A549 (cell line): Measurements from ENCODE around the gene SYCP3. TPM values are rescaled to one million over a fixed set of nuclear protein-coding genes. Genes with fewer than 3 reads are reported as not detected.

Experiments used
- ATAC-seq, 2 experiments: fragments of 200-7000 bp in 1 of 2; fragments of >200 bp in 1 of 2; cut with Nextera tagmentation in 1 of 2; cut with Tn5 transposase in 1 of 2; 3 replicates each; pipeline versions ENCODE4 v1.8.0 to v1.9.1; 2018 to 2020; ENCODE audit warnings: mild to moderate bottlenecking in 1 of 2, moderate library complexity in 1 of 2
- CTCF ChIA-PET: fragments of 300-600 bp; sonication (Branson Sonifier 250); formaldehyde crosslinking; extraction: SDS; loops from one replicate; lab custom pipeline; 2021; ENCODE audit warnings: antibody characterized with exemption, inconsistent platforms; lab: Yijun Ruan, JAX
- POLR2A ChIA-PET: fragments of 350-600 bp; formaldehyde crosslinking; extraction: SDS; loops from one replicate; lab custom pipeline; 2021; ENCODE audit warnings: antibody characterized with exemption, inconsistent platforms; lab: Yijun Ruan, JAX
- DNase-seq, 2 experiments: peaks; one replicate each; pipeline versions ENCODE4 v3.0.0 to v3.0.0-alpha.2; 2011 to 2016; ENCODE audit warnings: low read depth in 1 of 2, low spot score in 1 of 2
- FAIRE-seq: peaks from 2 replicates; lab custom pipeline; 2011; peaks lifted over from hg19 to GRCh38; lab: Jason Lieb, UNC
- H3K27ac ChIP-seq, 2 experiments: fragments of >200 bp; sonication (Bioruptor Twin); formaldehyde crosslinking; 3 replicates each; pipeline ENCODE4 v1.5.1; 2016 to 2017
- H3K4me1 ChIP-seq: fragments of >200 bp; sonication (Bioruptor Twin); formaldehyde crosslinking; 3 replicates; pipeline ENCODE4 v1.6.1; 2016
- H3K4me2 ChIP-seq: fragments of >200 bp; sonication (Bioruptor Twin); formaldehyde crosslinking; 3 replicates; pipeline ENCODE4 v1.6.1; 2016
- H3K4me3 ChIP-seq: fragments of >200 bp; sonication (Bioruptor Twin); formaldehyde crosslinking; 3 replicates; pipeline ENCODE4 v1.5.1; 2016
- H3K9me3 ChIP-seq: fragments of >200 bp; sonication (Bioruptor Twin); formaldehyde crosslinking; 3 replicates; pipeline ENCODE4 v1.6.1; 2016
- CBX2 ChIP-seq: fragments of 200-600 bp; sonication (generic); IDR thresholded peaks from 2 replicates; pipeline ENCODE4 v1.6.1; 2016; ENCODE audit warnings: low read depth, mild to moderate bottlenecking, borderline replicate concordance
- CEBPB ChIP-seq, 2 experiments: fragments of >200 bp in 1 of 2; sonication (Bioruptor Twin) in 1 of 2; formaldehyde crosslinking in 1 of 2; IDR thresholded peaks; 2 replicates each; pipeline ENCODE4 v1.6.1; 2012 to 2016
- CHD4 ChIP-seq: fragments of 200-600 bp; sonication (generic); IDR thresholded peaks from 2 replicates; pipeline ENCODE4 v1.6.1; 2016; ENCODE audit warnings: antibody characterized with exemption, mild to moderate bottlenecking, borderline replicate concordance
- EHF ChIP-seq: fragments of 250-450 bp; sonication (Bioruptor Pico); IDR thresholded peaks from 2 replicates; pipeline ENCODE4 v1.5.0; 2020; ENCODE audit warnings: mild to moderate bottlenecking
- EHMT2 ChIP-seq: fragments of 200-600 bp; sonication (generic); IDR thresholded peaks from 2 replicates; pipeline ENCODE4 v1.6.1; 2016; ENCODE audit warnings: antibody characterized with exemption, low read depth, mild to moderate bottlenecking, moderate library complexity
- ELK1 ChIP-seq: fragments of 150-350 bp; IDR thresholded peaks from 2 replicates; pipeline ENCODE4 v1.6.1; 2014; ENCODE audit warnings: low read depth, mild to moderate bottlenecking, low read length
- FOXS1 ChIP-seq: fragments of 250-450 bp; sonication (Bioruptor Pico); IDR thresholded peaks from 2 replicates; pipeline ENCODE4 v1.5.0; 2020; ENCODE audit warnings: mild to moderate bottlenecking, moderate library complexity
- HEYL ChIP-seq: fragments of 250-450 bp; sonication (Bioruptor Pico); IDR thresholded peaks from 2 replicates; pipeline ENCODE4 v1.8.0; 2021; ENCODE audit warnings: mild to moderate bottlenecking, moderate library complexity
- HMGXB4 ChIP-seq: fragments of 250-450 bp; sonication (Bioruptor Pico); IDR thresholded peaks from 2 replicates; pipeline ENCODE4 v1.5.0; 2021; ENCODE audit warnings: mild to moderate bottlenecking, moderate library complexity, borderline replicate concordance
- HOXA7 ChIP-seq: fragments of 250-450 bp; sonication (Bioruptor Pico); IDR thresholded peaks from 2 replicates; pipeline ENCODE4 v1.5.0; 2020; ENCODE audit warnings: mild to moderate bottlenecking, moderate library complexity
- HOXB5 ChIP-seq: fragments of 250-450 bp; sonication (Bioruptor Pico); IDR thresholded peaks from 2 replicates; pipeline ENCODE4 v1.5.0; 2020; ENCODE audit warnings: mild to moderate bottlenecking, moderate library complexity
- JUN ChIP-seq, 2 experiments: fragments of >200 bp; sonication (Bioruptor Twin); formaldehyde crosslinking; IDR thresholded peaks; 2 replicates in 1 of 2; 3 replicates in 1 of 2; pipeline ENCODE4 v1.6.1; 2016 to 2017
- KDM1A ChIP-seq: fragments of 200-600 bp; sonication (generic); IDR thresholded peaks from 2 replicates; pipeline ENCODE4 v1.6.1; 2016; ENCODE audit warnings: low read depth, mild to moderate bottlenecking
- KDM5A ChIP-seq: fragments of 200-600 bp; sonication (generic); IDR thresholded peaks from 2 replicates; pipeline ENCODE4 v1.6.1; 2016; ENCODE audit warnings: antibody characterized with exemption, mild to moderate bottlenecking
- MAX ChIP-seq: IDR thresholded peaks from 2 replicates; pipeline ENCODE4 v1.6.1; 2012
- MAZ ChIP-seq: fragments of 150-350 bp; IDR thresholded peaks from 2 replicates; pipeline ENCODE4 v1.6.1; 2014; ENCODE audit warnings: antibody characterized with exemption, low read depth, low read length, borderline replicate concordance
- NPAS2 ChIP-seq: fragments of 250-450 bp; sonication (Bioruptor Pico); IDR thresholded peaks from 2 replicates; pipeline ENCODE4 v1.8.0; 2022; ENCODE audit warnings: mild to moderate bottlenecking, moderate library complexity, borderline replicate concordance
- POLR2A ChIP-seq: IDR thresholded peaks from 2 replicates; pipeline ENCODE4 v1.6.1; 2012; ENCODE audit warnings: mild to moderate bottlenecking, low read length
- REST ChIP-seq: fragments of 200-600 bp; sonication (generic); IDR thresholded peaks from 2 replicates; pipeline ENCODE4 v1.6.1; 2016; ENCODE audit warnings: antibody characterized with exemption, mild to moderate bottlenecking, moderate library complexity
- RFX5 ChIP-seq: fragments of 450-650 bp; IDR thresholded peaks from 2 replicates; pipeline ENCODE4 v1.7.1; 2014; ENCODE audit warnings: antibody characterized with exemption, mild to moderate bottlenecking, moderate library complexity
- TP53 ChIP-seq: fragments of 250-450 bp; sonication (Bioruptor Pico); IDR thresholded peaks from 2 replicates; pipeline ENCODE4 v1.5.0; 2021; ENCODE audit warnings: mild to moderate bottlenecking, moderate library complexity
- ZC3H11A ChIP-seq: fragments of 450-650 bp; IDR thresholded peaks from 2 replicates; pipeline ENCODE4 v1.6.1; 2014; ENCODE audit warnings: antibody characterized with exemption, mild to moderate bottlenecking
- ZFP36 ChIP-seq: fragments of 450-650 bp; IDR thresholded peaks from 2 replicates; pipeline ENCODE4 v1.6.1; 2014; ENCODE audit warnings: borderline replicate concordance; ENCODE audit not compliant: partially characterized antibody
- WGBS: methylation state at CpG from one replicate; pipeline ENCODE4 v1.1.6; 2017; ENCODE audit errors: missing lambda C conversion rate; 5-methylcytosine and 5-hydroxymethylcytosine counted together
- polyA plus RNA-seq, 4 experiments: library from polyadenylated mRNA; depleted of rRNA in 3 of 4; stranded (reverse); fragments of >200 nt; fragmentation: RNase III in 1 of 4; extraction: RNeasy Plus Mini Kit Qiagen cat#74134 plus additional on column Dnase treatment in 1 of 4; gene quantifications; 2 replicates in 3 of 4; 3 replicates in 1 of 4; pipeline ENCODE4 v1.2.3, GENCODE V29; 2011 to 2017

The SYCP3 gene
- polyA plus RNA-seq, 2 of the 4 experiments (the other 2 are of a cell fraction) = 0.14 to 0.27 TPM

- no peak for ATAC-seq
- 0 out of 3 replicates have a peak, but pooled peaks cover 3% of the 10 kb centered on the region for H3K4me1 ChIP-seq
- POLR2A ChIA-PET = no interaction called here
- CTCF ChIA-PET = interaction anchor here (0.8 to 1.1 kb wide), 2 partner anchors 67 to 350 kb away, joined by 3 to 5 read pairs; partner anchors contain the start of gene GNPTAB
- H3K4me3 ChIP-seq = no peak overlapping the region
- H3K27ac ChIP-seq = no peak overlapping the region
- no peak for DNase-seq
- H3K9me3 ChIP-seq = no peaks in the 10 kb centered on the region
- WGBS = 91% methylated on average over 5 of the region's 5 CpGs
- no peak for FAIRE-seq
- TF ChIP-seq ZC3H11A = no peak
- TF ChIP-seq EHF = no peak
- TF ChIP-seq MAZ = no peak
- no peak for TF ChIP-seq CHD4
- TF ChIP-seq KDM1A = no peak
- no peak for TF ChIP-seq NPAS2 (CRISPR knock-in tag)
- TF ChIP-seq RFX5 = no peak
- H3K4me2 ChIP-seq = no peak overlapping the region
Measured at GRCh38 chr12:101764051-101764792, 25.0 kb upstream of the SYCP3 start.

GRCh38 chr12:101763246-101763931, 24.1 kb upstream of the SYCP3 start:
- no peak for TF ChIP-seq JUN (IDR thresholded peaks at IDR 0.05)
- TF ChIP-seq EHMT2 = no peak
- no peak for TF ChIP-seq POLR2A
- no peak for TF ChIP-seq ZC3H11A
- TF ChIP-seq RFX5 = no peak
- TF ChIP-seq CBX2 = no peak
- TF ChIP-seq NPAS2 (CRISPR knock-in tag) = no peak
- TF ChIP-seq HMGXB4 = no peak
- TF ChIP-seq HOXB5 = no peak
- no peak for TF ChIP-seq REST
- TF ChIP-seq KDM5A = no peak
- no peak for TF ChIP-seq HEYL (CRISPR knock-in tag)
- TF ChIP-seq TP53 (CRISPR knock-in tag) = no peak
- TF ChIP-seq HOXA7 (CRISPR knock-in tag) = no peak
- TF ChIP-seq CHD4 = no peak
- TF ChIP-seq FOXS1 (CRISPR knock-in tag) = no peak
- no peak for TF ChIP-seq MAX
- TF ChIP-seq ELK1 = no peak
- no peak for TF ChIP-seq ZFP36
- TF ChIP-seq CEBPB (IDR thresholded peaks at IDR 0.05) = no peak
- no peak overlapping the region for H3K4me2 ChIP-seq
- no peak overlapping the region for H3K27ac ChIP-seq
- WGBS = 78% methylated on average over 6 of the region's 6 CpGs
- 0 out of 3 replicates have a peak, but pooled peaks cover 3% of the 10 kb centered on the region for H3K4me1 ChIP-seq
- FAIRE-seq = no peak
- no peak; a peak in 1 of 6 replicates for ATAC-seq
- H3K9me3 ChIP-seq = no peaks in the 10 kb centered on the region
- CTCF ChIA-PET = interaction anchor here (0.6 to 1.1 kb wide), 5 partner anchors 17 to 68 kb away, joined by 3 to 5 read pairs (median 3); partner anchors contain the start of gene GNPTAB
- no peak for DNase-seq
- H3K4me3 ChIP-seq = no peak overlapping the region
- POLR2A ChIA-PET = interaction anchor here (0.6 kb wide), 1 partner anchor 1018 kb away, joined by 3 read pairs; no protein-coding TSS in a partner anchor
